ENCODE data around the gene CMSS1. TPM values are rescaled to one million over a fixed set of nuclear protein-coding genes. Genes with fewer than 3 reads are reported as not detected.

Gene CMSS1
- total RNA-seq, 4 donors from 2014 or later = 23.2 to 89.5 (median 67.6) TPM

- Histone ChIP-seq H3K4me1 (peaks cover 29 to 36% of the 10 kb centered on the region in 2 donors), H3K4me3 (no peak overlapping the region), H3K36me3 (no peaks in the 10 kb centered on the region), H3K27ac (peak overlapping the region in 3 of 4 donors; percentile 24 to 84 (median 49)), H3K9me3 (no peaks in the 10 kb centered on the region), H3K27me3 (no peaks in the 10 kb centered on the region)
- no peak for DNase-seq
- TF ChIP-seq, protein P1, sequence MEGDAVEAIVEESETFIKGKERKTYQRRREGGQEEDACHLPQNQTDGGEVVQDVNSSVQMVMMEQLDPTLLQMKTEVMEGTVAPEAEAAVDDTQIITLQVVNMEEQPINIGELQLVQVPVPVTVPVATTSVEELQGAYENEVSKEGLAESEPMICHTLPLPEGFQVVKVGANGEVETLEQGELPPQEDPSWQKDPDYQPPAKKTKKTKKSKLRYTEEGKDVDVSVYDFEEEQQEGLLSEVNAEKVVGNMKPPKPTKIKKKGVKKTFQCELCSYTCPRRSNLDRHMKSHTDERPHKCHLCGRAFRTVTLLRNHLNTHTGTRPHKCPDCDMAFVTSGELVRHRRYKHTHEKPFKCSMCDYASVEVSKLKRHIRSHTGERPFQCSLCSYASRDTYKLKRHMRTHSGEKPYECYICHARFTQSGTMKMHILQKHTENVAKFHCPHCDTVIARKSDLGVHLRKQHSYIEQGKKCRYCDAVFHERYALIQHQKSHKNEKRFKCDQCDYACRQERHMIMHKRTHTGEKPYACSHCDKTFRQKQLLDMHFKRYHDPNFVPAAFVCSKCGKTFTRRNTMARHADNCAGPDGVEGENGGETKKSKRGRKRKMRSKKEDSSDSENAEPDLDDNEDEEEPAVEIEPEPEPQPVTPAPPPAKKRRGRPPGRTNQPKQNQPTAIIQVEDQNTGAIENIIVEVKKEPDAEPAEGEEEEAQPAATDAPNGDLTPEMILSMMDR (IDR thresholded peaks at IDR 0.05 in 4 of 5, conservative IDR thresholded peaks at IDR 0.05 in 1 of 5) = no peak
- no peak for TF ChIP-seq POLR2A (IDR thresholded peaks at IDR 0.05)
- ATAC-seq = no peak
- intact Hi-C loops (cut with DNase I; ENCODE audit: low total_unique reads) = no loop called here
- in situ Hi-C loops (cut with MboI; ENCODE audit: low sequenced_read_pairs in 4 of 4) = no loop called here
These were observed 266.6 kb downstream of the CMSS1 start for GRCh38 chr3:100084100-100084806.

GRCh38 chr3:100086401-100086800 lies 268.7 kb downstream of the CMSS1 start:
- Histone ChIP-seq H3K4me3 (no peak overlapping the region), H3K9me3 (no peaks in the 10 kb centered on the region), H3K27me3 (no peaks in the 10 kb centered on the region), H3K36me3 (no peaks in the 10 kb centered on the region), H3K27ac (peak overlapping the region; percentile 49 to 90 (median 81)), H3K4me1 (peaks cover 47 to 55% of the 10 kb centered on the region in 2 donors)
- ATAC-seq = no peak
- intact Hi-C loops (cut with DNase I; ENCODE audit: low total_unique reads) (no loop called here), in situ Hi-C loops (cut with MboI; ENCODE audit: low sequenced_read_pairs in 4 of 4) (no loop called here)
- TF ChIP-seq, protein P1 (IDR thresholded peaks at IDR 0.05 in 4 of 5, conservative IDR thresholded peaks at IDR 0.05 in 1 of 5) = no peak
- TF ChIP-seq POLR2A (IDR thresholded peaks at IDR 0.05) = no peak
- no peak for DNase-seq

DNA sequence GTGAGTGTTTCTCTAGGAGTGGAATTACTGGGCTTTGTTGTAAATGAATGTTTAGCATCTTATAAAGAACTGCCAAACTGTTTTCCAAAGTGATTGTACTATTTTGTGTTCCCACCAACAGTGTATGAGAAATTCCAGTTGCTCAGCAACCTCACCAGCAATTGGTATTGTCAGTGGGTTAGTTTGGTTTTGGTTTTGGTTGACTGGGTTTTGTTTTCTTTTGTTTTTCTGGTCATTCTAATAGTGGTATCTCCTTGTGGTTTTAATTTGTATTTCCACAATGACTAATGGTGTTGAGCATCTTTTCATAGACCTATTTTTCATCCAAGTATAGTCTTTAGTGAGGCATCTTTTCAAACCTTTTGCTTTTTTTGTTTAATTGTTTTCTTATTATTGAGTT lies 269.5 kb downstream of the CMSS1 start:
- Histone ChIP-seq H3K4me1 (peaks cover 55 to 63% of the 10 kb centered on the region in 2 donors), H3K27me3 (no peaks in the 10 kb centered on the region), H3K27ac (peak overlapping the region; percentile 49 to 90 (median 81))

DNA sequence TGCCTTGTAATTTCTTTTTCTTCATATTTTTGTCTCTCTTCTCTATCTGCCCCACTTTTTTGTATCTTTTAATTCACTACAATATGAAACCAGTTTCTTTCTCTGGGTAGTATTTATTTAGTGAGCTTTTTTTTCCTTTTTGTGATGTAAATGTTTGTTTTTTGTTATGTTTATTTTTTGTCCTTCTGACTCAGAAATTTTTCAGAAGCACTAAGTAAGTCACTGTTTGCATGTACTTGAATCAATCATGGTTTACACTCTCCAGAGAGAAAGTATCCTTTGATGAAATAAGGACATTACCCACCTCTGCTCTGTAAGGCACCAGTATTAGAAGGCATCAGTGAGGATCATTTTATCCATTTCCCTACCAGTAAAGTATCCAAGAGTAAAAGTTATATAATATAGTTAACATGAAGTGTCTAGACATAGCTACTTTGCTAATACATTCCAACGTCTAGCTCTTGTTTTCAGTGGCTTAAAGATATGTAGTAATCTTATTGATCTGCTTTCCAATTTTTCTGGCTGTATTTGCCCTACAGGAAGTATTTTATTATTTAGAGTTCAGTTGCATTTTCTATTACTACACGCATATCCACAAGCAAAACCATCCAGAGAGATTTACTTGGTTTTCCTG lies 271.2 kb downstream of the CMSS1 start:
- ATAC-seq (no peak), DNase-seq (no peak)
- Histone ChIP-seq H3K36me3 (no peaks in the 10 kb centered on the region), H3K4me1 (peaks cover 56 to 70% of the 10 kb centered on the region in 2 donors), H3K27me3 (no peaks in the 10 kb centered on the region), H3K4me3 (no peak overlapping the region), H3K27ac (peak overlapping the region; percentile 78 to 90 (median 81)), H3K9me3 (no peaks in the 10 kb centered on the region)
- in situ Hi-C loops (cut with MboI; ENCODE audit: low sequenced_read_pairs in 4 of 4) = no loop called here
- intact Hi-C loops (cut with DNase I; ENCODE audit: low total_unique reads) = no loop called here
- TF ChIP-seq, protein P1 (IDR thresholded peaks at IDR 0.05 in 4 of 5, conservative IDR thresholded peaks at IDR 0.05 in 1 of 5) = no peak
- TF ChIP-seq POLR2A (IDR thresholded peaks at IDR 0.05) = no peak

More for the DNA sequence above, 269.5 kb downstream of the CMSS1 start:
- Histone ChIP-seq H3K9me3 (no peaks in the 10 kb centered on the region), H3K4me3 (no peak overlapping the region), H3K36me3 (no peaks in the 10 kb centered on the region)
- ATAC-seq = no peak
- in situ Hi-C loops (cut with MboI; ENCODE audit: low sequenced_read_pairs in 4 of 4) (no loop called here), intact Hi-C loops (cut with DNase I; ENCODE audit: low total_unique reads) (no loop called here)
- no peak for TF ChIP-seq POLR2A (IDR thresholded peaks at IDR 0.05)
- TF ChIP-seq, protein P1 (IDR thresholded peaks at IDR 0.05 in 4 of 5, conservative IDR thresholded peaks at IDR 0.05 in 1 of 5) = no peak
- no peak for DNase-seq
